H1 (cell line): ENCODE data around the gene NAGA. TPM values are rescaled to one million over a fixed set of nuclear protein-coding genes. Genes with fewer than 3 reads are reported as not detected.
A peak's percentile ranks its signal among the peaks of the same experiment; 100 is the strongest.

Experiments
- CTCF ChIA-PET: fragments of 300-600 bp; sonication (Branson Sonifier 250); formaldehyde crosslinking; loops from one replicate; lab custom pipeline; 2021; ENCODE audit not compliant: partially characterized antibody; lab: Charles Lee
- POLR2A ChIA-PET: fragments of 300-600 bp; sonication (Branson Sonifier 250); formaldehyde crosslinking; loops from one replicate; lab custom pipeline; 2021; ENCODE audit warnings: inconsistent platforms; ENCODE audit not compliant: partially characterized antibody; lab: Charles Lee
- DNase-seq, 2 experiments: peaks; one replicate each; pipeline versions ENCODE4 v3.0.0 to v3.0.0-alpha.2; 2010 to 2022; ENCODE audit warnings: low spot score in 2 of 2, low read depth in 1 of 2, mixed read lengths in 1 of 2
- FAIRE-seq: peaks from 2 replicates; lab custom pipeline; 2011; peaks lifted over from hg19 to GRCh38; lab: Jason Lieb, UNC
- H2AFZ ChIP-seq: 2 replicates; pipeline ENCODE4 v1.8.1; 2012; ENCODE audit warnings: low read length, inconsistent platforms
- H2AK5ac ChIP-seq: 2 replicates; pipeline ENCODE4 v1.6.1; 2013; ENCODE audit warnings: low read depth, low read length
- H2BK120ac ChIP-seq: replicated peaks from 2 replicates; pipeline ENCODE3; 2013; ENCODE audit warnings: low read depth, low read length, inconsistent platforms
- H2BK12ac ChIP-seq: 2 replicates; pipeline ENCODE4 v1.6.1; 2013; ENCODE audit warnings: low read depth, low read length
- H2BK15ac ChIP-seq: 2 replicates; pipeline ENCODE4 v1.6.1; 2013; ENCODE audit warnings: low read length
- H2BK20ac ChIP-seq: 2 replicates; pipeline ENCODE4 v1.6.1; 2013; ENCODE audit warnings: low read length
- H2BK5ac ChIP-seq: 2 replicates; pipeline ENCODE4 v1.6.1; 2013; ENCODE audit warnings: low read depth, low read length
- H3K14ac ChIP-seq: 2 replicates; pipeline ENCODE4 v1.6.1; 2013; ENCODE audit warnings: inconsistent platforms; ENCODE audit not compliant: insufficient read length
- H3K18ac ChIP-seq: 2 replicates; pipeline ENCODE4 v1.6.1; 2013; ENCODE audit warnings: low read length; ENCODE audit errors: extremely low read depth
- H3K23ac ChIP-seq: 2 replicates; pipeline ENCODE4 v1.6.1; 2013; ENCODE audit warnings: inconsistent platforms; ENCODE audit not compliant: insufficient read length
- H3K23me2 ChIP-seq: 2 replicates; pipeline ENCODE4 v1.6.1; 2013; ENCODE audit warnings: low read depth, low read length
- H3K27ac ChIP-seq: 2 replicates; pipeline ENCODE4 v1.6.1; 2011; ENCODE audit warnings: low read depth, low read length, inconsistent platforms
- H3K27me3 ChIP-seq, 4 experiments: replicated peaks in 1 of 4; 1 replicate in 1 of 4; 2 replicates in 3 of 4; pipeline versions ENCODE4 v1.6.1 to v1.8.1; 2011 to 2013; ENCODE audit warnings: low read length in 3 of 4, mild to moderate bottlenecking in 3 of 4, inconsistent platforms in 2 of 4, mixed read lengths in 2 of 4, moderate library complexity in 1 of 4; ENCODE audit not compliant: control insufficient read depth in 3 of 4, insufficient read depth in 3 of 4; ENCODE audit errors: extremely low read depth in 1 of 4
- H3K36me3 ChIP-seq, 4 experiments: 2 replicates each; pipeline versions ENCODE4 v1.6.1 to v1.8.1; 2011 to 2013; ENCODE audit warnings: mild to moderate bottlenecking in 4 of 4, low read length in 3 of 4, moderate library complexity in 2 of 4, control low read depth in 1 of 4, inconsistent platforms in 1 of 4; ENCODE audit not compliant: insufficient read depth in 4 of 4, control insufficient read depth in 2 of 4
- H3K4ac ChIP-seq: replicated peaks from 2 replicates; pipeline ENCODE3; 2013; ENCODE audit warnings: low read length, low read depth, mixed read lengths, inconsistent platforms; ENCODE audit not compliant: insufficient read length
- H3K4me1 ChIP-seq, 4 experiments: replicated peaks in 1 of 4; 1 replicate in 1 of 4; 2 replicates in 3 of 4; pipeline versions ENCODE4 v1.6.1 to v1.8.1; 2011 to 2013; ENCODE audit warnings: low read length in 3 of 4, inconsistent platforms in 2 of 4, mixed read lengths in 1 of 4; ENCODE audit not compliant: insufficient read depth in 4 of 4, control insufficient read depth in 3 of 4
- H3K4me2 ChIP-seq, 2 experiments: 2 replicates each; pipeline versions ENCODE4 v1.6.1 to v1.8.1; 2011 to 2013; ENCODE audit warnings: low read depth in 2 of 2, low read length in 2 of 2, control low read depth in 1 of 2, inconsistent platforms in 1 of 2, mild to moderate bottlenecking in 1 of 2; ENCODE audit not compliant: insufficient read depth in 1 of 2
- H3K4me3 ChIP-seq, 4 experiments: fragments of 200-600, 300-600 bp in 1 of 4; sonication (generic), shearing (Covaris generic), sonication (Bioruptor Twin) in 1 of 4; 2 replicates each; pipeline versions ENCODE4 v1.5.1 to v1.8.1; 2011 to 2016; ENCODE audit warnings: low read length in 4 of 4, low read depth in 3 of 4, control low read depth in 2 of 4, inconsistent platforms in 2 of 4, mild to moderate bottlenecking in 2 of 4, mixed read lengths in 1 of 4, moderate library complexity in 1 of 4; ENCODE audit not compliant: insufficient read depth in 2 of 4; ENCODE audit errors: extremely low read depth in 1 of 4
- H3K56ac ChIP-seq: replicated peaks from 2 replicates; pipeline ENCODE3; 2013; ENCODE audit warnings: low read depth, mild to moderate bottlenecking, mixed read lengths, low read length, inconsistent platforms; ENCODE audit not compliant: insufficient read length
- H3K79me1 ChIP-seq: 2 replicates; pipeline ENCODE4 v1.6.1; 2013; ENCODE audit warnings: low read depth, low read length, control low read depth
- H3K79me2 ChIP-seq, 2 experiments: 2 replicates each; pipeline versions ENCODE4 v1.6.1 to v1.8.1; 2012 to 2013; ENCODE audit warnings: low read length in 2 of 2, mild to moderate bottlenecking in 2 of 2, inconsistent platforms in 1 of 2; ENCODE audit not compliant: insufficient read depth in 2 of 2, control insufficient read depth in 1 of 2
- H3K9ac ChIP-seq, 4 experiments: replicated peaks in 1 of 4; 1 replicate in 1 of 4; 2 replicates in 3 of 4; pipeline versions ENCODE4 v1.6.1 to v1.8.1; 2011 to 2013; ENCODE audit warnings: low read depth in 3 of 4, low read length in 3 of 4, control low read depth in 2 of 4, mild to moderate bottlenecking in 2 of 4, moderate library complexity in 2 of 4, inconsistent platforms in 1 of 4; ENCODE audit errors: extremely low read depth in 1 of 4
- H3K9me3 ChIP-seq, 2 experiments: 2 replicates each; pipeline versions ENCODE4 v1.6.1 to v1.8.1; 2012 to 2013; ENCODE audit warnings: mild to moderate bottlenecking in 2 of 2, moderate library complexity in 2 of 2, control low read depth in 1 of 2, inconsistent platforms in 1 of 2, low read depth in 1 of 2, low read length in 1 of 2, mixed read lengths in 1 of 2; ENCODE audit not compliant: insufficient read depth in 2 of 2
- H4K20me1 ChIP-seq, 2 experiments: replicated peaks in 1 of 2; 2 replicates each; pipeline versions ENCODE3 to v1.8.1; 2011 to 2013; ENCODE audit warnings: inconsistent platforms in 2 of 2, low read length in 2 of 2, mild to moderate bottlenecking in 1 of 2; ENCODE audit not compliant: insufficient read depth in 2 of 2, control insufficient read depth in 1 of 2
- H4K5ac ChIP-seq: 2 replicates; pipeline ENCODE4 v1.6.1; 2013; ENCODE audit warnings: low read length, low read depth, mixed read lengths, inconsistent platforms; ENCODE audit not compliant: insufficient read length
- H4K8ac ChIP-seq: 2 replicates; pipeline ENCODE4 v1.8.0; 2013; ENCODE audit warnings: mild to moderate bottlenecking, moderate library complexity, low read length, inconsistent platforms; ENCODE audit not compliant: insufficient read depth; ENCODE audit errors: extremely low read depth
- H4K91ac ChIP-seq: replicated peaks from 2 replicates; pipeline ENCODE3; 2013; ENCODE audit warnings: low read length, mixed read lengths, inconsistent platforms; ENCODE audit not compliant: insufficient read length
- CBX8 ChIP-seq: fragments of 300-800, 300-1000 bp; sonication (generic); IDR thresholded peaks from 2 replicates; pipeline ENCODE4 v1.7.1; 2016; ENCODE audit warnings: low read depth, low read length, borderline replicate concordance
- KDM5A ChIP-seq: fragments of 200-600 bp; IDR thresholded peaks from 2 replicates; pipeline ENCODE4 v1.7.1; 2012; ENCODE audit warnings: mild to moderate bottlenecking, low read length, inconsistent platforms, mixed read lengths
- NRF1 ChIP-seq: IDR thresholded peaks from 2 replicates; pipeline ENCODE4 v1.6.1; 2011; ENCODE audit warnings: mild to moderate bottlenecking, low read depth, low read length, improper control_type of control experiment
- POU5F1 ChIP-seq: IDR thresholded peaks from 2 replicates; pipeline ENCODE4 v1.6.1; 2011; ENCODE audit warnings: low read depth, mild to moderate bottlenecking, low read length, moderate library complexity
- RBBP5 ChIP-seq: IDR thresholded peaks from 2 replicates; pipeline ENCODE4 v1.7.1; 2012; ENCODE audit warnings: low read depth, mild to moderate bottlenecking, inconsistent platforms, low read length, moderate library complexity, borderline replicate concordance
- SP1 ChIP-seq: IDR thresholded peaks from 2 replicates; pipeline ENCODE4 v1.6.1; 2011; ENCODE audit warnings: low read depth, low read length
- WGBS, 2 experiments: shearing (Covaris generic) in 1 of 2; methylation state at CpG; one replicate each; pipeline versions ENCODE4 v1.1.6 to v1.1.7; 2013 to 2015; ENCODE audit warnings: low lambda C conversion rate in 2 of 2, mixed read lengths in 2 of 2, inconsistent platforms in 1 of 2, low coverage in 1 of 2, missing lambda C conversion rate in 1 of 2; ENCODE audit not compliant: insufficient replicate concordance in 2 of 2, insufficient coverage in 1 of 2, insufficient read length in 1 of 2; ENCODE audit errors: extremely low coverage in 1 of 2, missing lambda C conversion rate in 1 of 2; 5-methylcytosine and 5-hydroxymethylcytosine counted together
- polyA plus RNA-seq, 7 experiments: library from polyadenylated mRNA; depleted of rRNA in 3 of 7; stranded (reverse) in 5 of 7; unstranded in 2 of 7; fragments of >200 nt in 5 of 7; fragments of 200-250 nt in 2 of 7; gene quantifications; 1 replicate in 5 of 7; 2 replicates in 1 of 7; 4 replicates in 1 of 7; pipeline versions ENCODE4 v1.2.1 to v1.2.3, GENCODE V29; 2011 to 2013; ENCODE audit warnings: missing spikeins in 2 of 7, mixed read lengths in 2 of 7
- total RNA-seq: library from RNA; stranded (reverse); fragmentation: NEBNext Ultra II Directional; extraction: Animal tissue kit (Norgen Biotek cat#: 25700); gene quantifications from 2 replicates; pipeline ENCODE4 v1.2.1, GENCODE V29; 2021

The NAGA gene
- total and polyA plus RNA-seq, 2 of the 8 experiments (the other 6 are each of a cell fraction or from before 2014, with no cell fraction given) = 14.8 to 30.7 TPM

DNA sequence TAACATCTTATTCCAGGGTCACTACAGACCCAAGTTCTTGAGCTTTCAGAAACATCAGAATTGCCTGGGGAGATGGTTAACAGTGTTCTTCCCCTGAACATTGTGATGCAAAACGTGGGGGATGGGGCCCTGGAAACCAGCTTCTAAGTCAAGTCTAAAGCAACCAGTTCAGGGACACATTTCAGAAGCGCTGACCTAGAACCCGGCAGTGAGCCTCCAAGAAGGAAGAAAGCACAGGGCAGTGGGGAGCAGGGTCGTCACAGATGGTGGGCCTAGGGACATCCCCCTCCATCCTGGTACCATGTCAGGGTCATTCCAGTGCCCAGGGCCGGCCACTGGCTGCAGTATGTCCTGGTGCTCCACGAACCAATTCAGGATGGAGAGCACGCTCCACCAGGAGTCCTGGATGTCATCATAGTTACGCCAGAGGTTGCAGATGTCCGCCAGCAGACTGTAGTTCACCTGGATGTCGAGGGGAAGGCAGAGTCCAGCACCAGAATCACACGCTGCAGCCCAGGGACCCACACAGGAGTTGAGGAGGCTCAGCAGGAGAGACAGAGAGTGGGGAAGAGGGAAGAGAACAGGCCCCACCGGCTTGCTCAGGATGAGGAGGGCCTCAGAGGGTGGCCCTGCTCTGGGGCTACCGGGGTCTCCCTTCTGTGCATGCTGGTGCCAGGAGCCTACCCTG lies 5.0 kb downstream of the NAGA start:
- Histone ChIP-seq H3K18ac (peak overlapping the region; percentile 90), H2BK20ac (peak overlapping the region; percentile 92), H2BK120ac (peak overlapping the region; percentile 45), H3K27ac (peak overlapping the region; percentile 23; the same call in 1 of the 2 replicates), H4K5ac (no peak overlapping the region), H3K9me3 (no peaks in the 10 kb centered on the region), H4K91ac (peak overlapping the region; percentile 76), H4K8ac (no peak overlapping the region), H4K20me1 (peaks cover 0 to 3% of the 10 kb centered on the region in 2 experiments), H3K56ac (no peak overlapping the region), H3K14ac (no peak overlapping the region), H3K4ac (peak overlapping the region; percentile 34), H3K4me1 (peaks cover 0 to 21% (median 11%) of the 10 kb centered on the region in 4 experiments; a peak in 5 of 7 replicates), H3K23ac (no peak overlapping the region), H2BK5ac (peak overlapping the region; percentile 99), H2BK12ac (peak overlapping the region; percentile 97), H3K36me3 (no peaks in the 10 kb centered on the region; a peak in 3 of 8 replicates), H3K79me2 (no peaks in the 10 kb centered on the region), H3K27me3 (no peaks in the 10 kb centered on the region; a peak in 1 of 7 replicates), H2BK15ac (no peak overlapping the region), H3K23me2 (peaks cover 8% of the 10 kb centered on the region; the same call in 1 of the 2 replicates), H3K9ac (no peak overlapping the region), H2AK5ac (no peak overlapping the region), H2AFZ (no peak overlapping the region), H3K79me1 (no peaks in the 10 kb centered on the region), H3K4me2 (peak overlapping the region; percentile 49 to 63), H3K4me3 (peak overlapping the region in 1 of 4 experiments; percentile 22; a peak in 2 of 8 replicates)
- FAIRE-seq = peak; percentile 7
- peak in 1 of 2 experiments; percentile 58 for DNase-seq
- TF ChIP-seq KDM5A = no peak
- no peak for TF ChIP-seq CBX8
- peak; percentile 98 for TF ChIP-seq POU5F1
- TF ChIP-seq RBBP5 = 0 out of 2 replicates have a peak, but pooled peaks have one; percentile 73
- no peak for TF ChIP-seq NRF1
- peak; percentile 85 for TF ChIP-seq SP1
- WGBS, 2 experiments = 87% methylated on average over 13 of the region's 13 CpGs; no CpG with 5 or more reads in 1 of the 2 experiments
- ChIA-PET CTCF (interaction anchor here (0.6 to 1.9 kb wide), 7 partner anchors 19 to 100 kb away, joined by 3 to 5 read pairs (median 3); partner anchors contain the start of gene NDUFA6), POLR2A (interaction anchor here (0.6 to 1.7 kb wide), 7 partner anchors 10 to 265 kb away, joined by 3 to 17 read pairs (median 4); partner anchors contain the start of genes CCDC134 and NDUFA6)
